CD4-positive, alpha-beta T cell treated with Interleukin-21 for 1 hour (primary cell): Measurements from ENCODE around the gene MRPS31.
"Not testable (repeated sequence)": the region's sequence is repeated elsewhere in the genome, so short reads cannot be mapped to it uniquely, and the experiment has no call there.

Experiments used
- DNase-seq: peaks from one replicate; pipeline ENCODE4 v3.0.0-alpha.2; 2020

The MRPS31 gene

GRCh38 chr13:40758811-40759210 is 12.2 kb downstream of the MRPS31 start:
- no peak for DNase-seq

GRCh38 chr13:40756042-40756441 is 14.9 kb downstream of the MRPS31 start:
- DNase-seq: no peak

- DNase-seq: no peak
Observed at GRCh38 chr13:40755082-40755700, 15.8 kb downstream of the MRPS31 start.

DNA sequence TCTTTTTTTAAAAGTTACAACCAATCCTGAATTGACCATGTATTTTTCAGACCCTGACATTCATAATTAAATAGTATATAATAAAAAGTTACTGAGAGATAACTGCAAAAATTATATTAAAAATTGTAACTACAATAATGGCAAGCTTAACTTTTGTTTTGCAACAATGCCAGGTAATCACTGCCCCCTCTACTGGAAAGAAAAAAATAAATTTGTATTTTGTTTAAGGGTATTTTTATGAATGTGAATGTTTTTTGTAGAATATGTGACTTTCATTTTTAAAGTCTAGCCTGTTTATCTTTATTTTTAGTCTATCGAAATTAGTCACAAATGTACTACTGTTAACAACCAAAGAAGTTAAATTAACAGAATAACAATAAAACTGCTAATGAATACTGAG is 21.7 kb downstream of the MRPS31 start:
- no peak for DNase-seq

DNA sequence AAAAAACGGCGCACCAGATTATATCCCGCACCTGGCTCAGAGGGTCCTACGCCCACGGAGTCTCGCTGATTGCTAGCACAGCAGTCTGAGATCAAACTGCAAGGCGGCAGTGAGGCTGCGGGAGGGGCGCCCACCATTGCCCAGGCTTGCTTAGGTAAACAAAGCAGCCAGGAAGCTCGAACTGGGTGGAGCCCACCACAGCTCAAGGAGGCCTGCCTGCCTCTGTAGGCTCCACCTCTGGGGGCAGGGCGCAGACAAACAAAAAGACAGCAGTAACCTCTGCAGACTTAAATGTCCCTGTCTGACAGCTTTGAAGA is 35.8 kb downstream of the MRPS31 start:
- DNase-seq: not testable (repeated sequence)

DNA sequence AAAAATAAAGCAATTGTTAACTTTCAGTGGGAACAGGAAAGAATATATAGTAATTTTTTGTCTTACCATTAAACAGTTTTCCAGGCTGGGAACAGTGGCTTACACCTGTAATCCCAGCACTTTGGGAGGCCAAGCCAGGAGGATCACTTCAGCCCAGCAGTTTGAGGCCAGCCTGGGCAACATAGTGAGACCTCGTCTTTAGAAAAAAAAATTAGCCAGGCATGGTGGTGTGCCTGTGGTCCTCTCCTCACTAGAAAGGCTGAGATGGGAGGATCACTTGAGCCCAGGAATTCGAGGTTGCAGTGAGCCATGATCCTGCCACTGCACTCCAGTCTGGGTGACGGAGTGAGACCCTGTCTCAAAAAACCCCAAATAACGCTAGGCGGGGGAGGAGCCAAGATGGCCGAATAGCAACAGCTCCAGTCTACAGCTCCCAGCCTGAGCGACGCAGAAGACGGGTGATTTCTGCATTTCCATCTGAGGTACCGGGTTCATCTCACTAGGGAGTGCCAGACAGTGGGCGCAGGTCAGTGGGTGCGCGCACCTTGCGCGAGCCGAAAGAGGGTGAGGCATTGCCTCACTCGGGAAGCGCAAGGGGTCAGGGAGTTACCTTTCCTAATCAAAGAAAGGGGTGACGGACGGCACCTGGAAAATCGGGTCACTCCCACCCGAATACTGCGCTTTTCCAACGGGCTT is 36.3 kb downstream of the MRPS31 start:
- not testable (repeated sequence) for DNase-seq

- DNase-seq: no peak
Observed at GRCh38 chr13:40732658-40733057, 38.3 kb downstream of the MRPS31 start.

- DNase-seq: no peak
Observed at GRCh38 chr13:40728595-40728994, 42.4 kb downstream of the MRPS31 start.

GRCh38 chr13:40714433-40714832 is 56.6 kb downstream of the MRPS31 start:
- not testable (repeated sequence) for DNase-seq

GRCh38 chr13:40706439-40706838 is 64.6 kb downstream of the MRPS31 start:
- peak; percentile 7 for DNase-seq

- DNase-seq: no peak
Observed at GRCh38 chr13:40697711-40698110, 73.3 kb downstream of the MRPS31 start.

DNA sequence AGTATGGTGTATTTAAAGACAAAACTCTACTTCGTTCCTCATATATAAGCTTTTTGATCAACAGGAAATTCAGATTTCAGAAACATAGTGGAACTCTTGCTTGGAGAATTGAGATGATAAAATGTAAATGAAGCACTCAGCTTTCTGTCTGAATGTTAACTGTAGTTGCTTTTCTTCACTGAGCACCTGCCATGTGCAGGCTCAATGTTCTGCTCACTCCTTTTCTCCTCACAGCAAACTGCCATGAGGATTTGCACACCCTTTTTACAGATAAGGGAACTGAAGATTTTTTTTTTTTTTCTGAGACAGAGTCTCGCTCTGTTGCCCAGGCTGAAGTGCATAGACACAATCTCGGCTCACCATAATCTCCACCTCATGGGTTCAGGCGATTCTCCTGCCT is 76.6 kb downstream of the MRPS31 start:
- no peak for DNase-seq

- DNase-seq: no peak
Observed at GRCh38 chr13:40692946-40693345, 78.0 kb downstream of the MRPS31 start.

- DNase-seq: no peak
Observed at GRCh38 chr13:40688781-40689180, 82.2 kb downstream of the MRPS31 start.

DNA sequence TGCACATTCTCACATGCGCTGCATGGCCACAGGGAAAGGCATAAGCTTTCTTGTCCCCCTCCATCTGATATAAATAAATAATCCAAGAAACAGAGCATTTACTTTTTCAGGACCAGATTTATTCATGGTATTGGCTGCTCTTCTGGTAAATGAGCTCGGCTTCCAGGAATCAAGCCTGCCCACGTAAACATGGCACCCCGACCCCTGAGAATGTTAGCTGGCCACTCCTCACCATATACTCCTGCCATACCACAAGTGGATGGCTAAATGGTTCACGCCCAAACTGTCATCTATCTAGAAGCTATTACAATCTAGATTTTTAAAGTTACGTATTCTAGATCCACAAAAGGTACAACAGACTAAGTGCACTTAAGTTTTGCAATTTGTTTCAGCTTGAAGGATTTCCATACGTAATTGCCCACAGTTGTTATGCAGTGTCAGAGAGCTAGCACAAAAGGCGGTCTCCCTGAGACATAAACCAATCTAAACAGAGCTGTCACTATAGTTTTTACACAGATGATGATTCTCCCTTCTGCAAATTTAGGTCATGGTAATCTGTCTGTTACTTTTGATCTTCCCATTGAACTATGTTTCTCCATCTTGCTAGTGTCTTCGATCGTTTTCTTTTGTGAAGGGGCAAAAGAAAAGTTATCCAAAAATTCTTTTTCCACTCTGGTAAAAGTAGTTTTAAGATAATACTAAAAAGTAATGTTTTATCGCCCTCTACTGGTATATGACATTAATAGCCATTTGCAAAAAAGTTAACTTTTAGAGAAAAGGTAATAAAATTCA is 88.3 kb downstream of the MRPS31 start:
- DNase-seq: peak; percentile 39

DNA sequence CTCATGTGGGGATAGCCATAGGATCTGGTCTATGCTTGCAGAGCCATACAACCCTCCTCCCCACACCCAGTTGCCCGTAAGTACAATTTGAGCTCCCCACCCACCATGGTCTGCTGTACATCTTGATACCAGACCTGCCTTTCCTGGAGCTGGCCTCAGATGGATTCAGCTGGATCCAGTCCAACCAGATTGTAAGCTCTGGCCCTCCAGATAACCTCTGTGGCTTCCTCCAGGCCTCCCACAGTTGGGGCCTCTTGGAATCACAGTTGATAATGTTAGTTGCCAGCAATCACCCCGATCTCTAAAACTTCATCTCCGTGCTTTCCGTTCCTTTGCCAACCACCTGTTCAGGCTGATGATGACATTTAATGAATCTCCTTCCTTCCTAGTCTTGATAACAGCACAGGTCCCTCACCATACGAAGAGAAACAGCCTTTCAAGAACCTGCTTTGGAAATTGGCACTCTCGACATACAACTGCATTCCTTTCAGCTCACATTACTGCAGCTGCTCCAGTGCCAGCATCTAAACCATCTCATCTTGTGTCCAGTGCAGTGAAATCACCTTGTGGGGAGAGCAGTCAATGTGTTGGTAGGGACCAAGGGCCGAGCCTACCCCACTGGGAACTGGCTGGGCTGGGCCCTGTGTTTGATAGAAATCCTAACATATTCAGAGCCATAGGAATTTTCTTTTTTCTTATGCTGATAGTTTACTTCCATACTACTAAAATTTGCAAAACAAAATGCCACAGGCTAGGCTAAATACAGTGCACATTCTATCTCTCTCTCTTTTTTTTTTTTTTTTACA is 89.4 kb downstream of the MRPS31 start:
- DNase-seq: no peak

DNA sequence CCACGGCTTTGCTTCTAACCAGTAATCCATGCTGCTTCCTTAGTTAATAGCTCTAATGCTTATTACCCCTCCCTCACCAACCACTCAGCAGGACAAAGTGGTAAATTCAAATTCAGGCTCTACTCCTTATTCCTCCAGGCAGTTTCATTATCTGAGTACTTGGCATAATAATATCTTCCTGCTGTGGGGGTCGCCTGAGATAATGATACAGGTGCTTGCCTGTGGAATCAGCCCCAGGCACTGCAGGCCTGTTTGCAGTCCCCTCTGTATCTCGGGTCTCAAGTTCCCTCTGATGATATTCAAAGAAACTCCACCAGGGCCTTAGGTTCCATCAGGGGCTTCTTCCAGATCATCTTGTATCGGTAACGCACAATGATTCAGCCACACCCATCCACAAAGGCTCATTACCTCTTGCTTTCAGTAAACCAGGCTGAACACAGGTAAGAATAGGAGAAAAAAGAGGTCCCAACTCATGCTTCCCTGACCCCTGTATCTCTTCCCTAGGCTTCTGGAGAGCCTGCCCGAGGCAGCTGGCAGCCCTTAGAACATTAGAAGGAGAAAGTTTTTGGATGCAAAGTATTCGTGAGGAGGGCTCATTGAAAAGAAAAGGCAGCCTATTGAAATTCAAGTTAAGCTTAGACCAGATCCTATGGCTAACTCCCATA is 90.2 kb downstream of the MRPS31 start:
- DNase-seq: no peak

DNA sequence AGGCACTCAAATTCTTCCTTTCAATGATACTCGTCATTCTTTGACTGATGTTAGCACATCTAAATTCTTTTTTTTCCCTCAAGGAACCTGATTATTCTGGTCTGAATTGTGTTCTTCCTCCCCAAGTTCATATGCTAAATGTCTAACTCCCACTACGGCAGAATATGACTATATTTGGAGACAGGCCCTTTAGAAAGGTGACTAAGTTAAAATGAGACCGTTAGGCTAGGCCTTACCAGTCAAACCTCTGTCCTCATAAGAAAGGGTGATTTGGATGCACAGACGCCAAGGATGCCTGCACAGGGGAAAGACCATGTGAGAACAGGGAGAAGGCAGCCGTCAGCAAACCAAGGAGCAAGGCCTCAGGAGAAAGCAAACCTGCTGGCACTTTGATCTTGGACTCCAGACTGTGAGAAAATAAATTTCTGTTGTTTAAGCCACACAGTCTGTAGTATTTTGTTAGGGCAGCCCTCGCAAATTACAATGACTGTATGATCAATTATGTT is 91.5 kb downstream of the MRPS31 start:
- no peak for DNase-seq
